ENCODE data around the gene RIC1.

- no peak for TF ChIP-seq EP300 (IDR thresholded peaks at IDR 0.05)
- TF ChIP-seq, protein P1, sequence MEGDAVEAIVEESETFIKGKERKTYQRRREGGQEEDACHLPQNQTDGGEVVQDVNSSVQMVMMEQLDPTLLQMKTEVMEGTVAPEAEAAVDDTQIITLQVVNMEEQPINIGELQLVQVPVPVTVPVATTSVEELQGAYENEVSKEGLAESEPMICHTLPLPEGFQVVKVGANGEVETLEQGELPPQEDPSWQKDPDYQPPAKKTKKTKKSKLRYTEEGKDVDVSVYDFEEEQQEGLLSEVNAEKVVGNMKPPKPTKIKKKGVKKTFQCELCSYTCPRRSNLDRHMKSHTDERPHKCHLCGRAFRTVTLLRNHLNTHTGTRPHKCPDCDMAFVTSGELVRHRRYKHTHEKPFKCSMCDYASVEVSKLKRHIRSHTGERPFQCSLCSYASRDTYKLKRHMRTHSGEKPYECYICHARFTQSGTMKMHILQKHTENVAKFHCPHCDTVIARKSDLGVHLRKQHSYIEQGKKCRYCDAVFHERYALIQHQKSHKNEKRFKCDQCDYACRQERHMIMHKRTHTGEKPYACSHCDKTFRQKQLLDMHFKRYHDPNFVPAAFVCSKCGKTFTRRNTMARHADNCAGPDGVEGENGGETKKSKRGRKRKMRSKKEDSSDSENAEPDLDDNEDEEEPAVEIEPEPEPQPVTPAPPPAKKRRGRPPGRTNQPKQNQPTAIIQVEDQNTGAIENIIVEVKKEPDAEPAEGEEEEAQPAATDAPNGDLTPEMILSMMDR (IDR thresholded peaks at IDR 0.05) = no peak
Measured at GRCh38 chr9:5665059-5665458, 36.2 kb downstream of the RIC1 start.

All from upper lobe of left lung (tissue), 4 donors.